Measurements from ENCODE around the gene TNRC18.

DNA sequence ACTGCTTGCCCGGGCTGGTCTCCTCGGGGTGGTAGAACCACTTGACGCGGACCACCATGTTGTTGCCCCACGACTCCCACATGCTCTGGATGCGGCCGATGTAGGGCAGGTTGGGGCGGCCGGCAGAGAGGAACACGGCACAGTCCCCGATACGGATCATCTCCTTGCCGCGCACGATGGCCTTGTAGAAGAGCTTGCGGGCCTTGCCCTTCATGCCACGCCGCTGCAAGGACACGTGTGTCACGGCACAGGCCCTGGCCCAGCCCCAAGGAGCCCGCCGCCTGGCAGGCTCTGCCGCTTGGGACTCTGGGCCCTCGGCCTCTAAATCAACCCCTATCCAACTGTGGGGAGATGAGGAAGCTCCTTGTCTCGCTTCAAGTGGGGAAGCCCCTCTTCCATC is 114.5 kb downstream of the TNRC18 start:
- no peak for TF ChIP-seq CTCF (IDR thresholded peaks at IDR 0.05)
- TF ChIP-seq EZH2 (IDR thresholded peaks at IDR 0.05; ENCODE audit: borderline replicate concordance, insufficient read depth, low read depth, low read length, poor library complexity, severe bottlenecking) = no peak

Data from B cell (primary cell).